ENCODE results near the gene HOXD10.

The HOXD10 gene

DNA sequence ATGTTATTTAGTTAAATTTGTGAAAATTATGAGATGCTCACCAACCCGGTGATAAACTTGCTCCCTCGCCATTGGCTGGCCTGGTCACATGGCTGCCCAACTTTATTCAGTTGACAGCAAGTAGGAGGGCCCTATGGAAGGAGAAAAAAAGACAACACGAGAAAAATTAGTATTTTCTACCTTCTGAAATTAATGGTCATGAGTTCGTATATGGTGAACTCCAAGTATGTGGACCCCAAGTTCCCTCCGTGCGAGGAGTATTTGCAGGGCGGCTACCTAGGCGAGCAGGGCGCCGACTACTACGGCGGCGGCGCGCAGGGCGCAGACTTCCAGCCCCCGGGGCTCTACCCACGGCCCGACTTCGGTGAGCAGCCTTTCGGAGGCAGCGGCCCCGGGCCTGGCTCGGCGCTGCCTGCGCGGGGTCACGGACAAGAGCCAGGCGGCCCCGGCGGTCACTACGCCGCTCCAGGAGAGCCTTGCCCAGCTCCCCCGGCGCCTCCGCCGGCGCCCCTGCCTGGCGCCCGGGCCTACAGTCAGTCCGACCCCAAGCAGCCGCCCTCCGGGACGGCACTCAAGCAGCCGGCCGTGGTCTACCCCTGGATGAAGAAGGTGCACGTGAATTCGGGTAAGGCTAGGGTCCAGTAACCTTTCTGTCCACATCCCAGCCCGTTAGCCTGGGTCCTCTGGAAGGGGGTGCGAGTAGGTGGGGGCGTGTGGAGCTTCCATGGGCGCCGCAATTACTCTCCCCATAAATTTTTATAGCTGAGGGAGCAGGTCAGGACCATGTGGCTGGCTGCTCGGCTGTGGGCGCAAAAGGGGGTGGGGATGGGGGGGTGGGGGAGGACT is 35.1 kb downstream of the HOXD10 start, which contains the start of gene HOXD4:
TSS of gene HOXD4 (plus strand) at position 109 of the 846 bp plus-strand sequence. CDS start at position 193, 84 bp downstream.
- no peak for DNase-seq (ENCODE audit: low spot score)

GRCh38 chr2:176152350-176153181 is 36.0 kb downstream of the HOXD10 start:
- no peak for DNase-seq (ENCODE audit: low spot score)

DNA sequence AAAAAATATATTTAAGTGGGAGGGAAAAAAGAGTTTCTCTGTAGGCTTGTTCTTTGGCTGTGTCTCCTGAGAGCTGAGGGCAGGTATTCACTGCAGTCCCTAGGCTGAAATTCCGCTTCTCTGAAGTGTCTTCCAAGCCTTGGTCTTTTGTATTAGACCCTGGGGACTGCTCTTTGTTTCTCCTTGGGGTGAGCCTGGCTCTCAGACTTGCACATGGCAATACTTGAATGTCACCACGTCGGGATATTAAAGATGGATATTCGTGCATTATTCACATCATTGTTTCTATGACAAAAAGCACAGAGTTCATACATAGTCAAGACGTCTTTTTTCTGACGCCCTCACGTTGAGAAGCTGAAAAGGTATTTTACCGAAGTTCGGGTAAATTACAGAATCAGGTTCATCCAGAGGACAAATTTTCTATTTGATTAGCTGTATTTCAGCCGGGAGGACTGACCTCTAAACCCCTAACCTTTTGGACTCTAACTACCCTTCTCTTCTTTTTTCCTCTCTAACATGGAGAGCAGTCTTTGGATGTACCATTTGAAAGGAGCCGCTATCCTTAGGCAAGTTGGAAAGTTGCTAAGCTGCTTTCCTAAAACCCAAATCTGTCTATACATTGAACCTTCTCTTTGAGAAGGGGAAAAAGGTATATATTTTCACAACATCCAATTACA is 38.1 kb downstream of the HOXD10 start:
- DNase-seq (ENCODE audit: low spot score) = no peak

GRCh38 chr2:176155356-176156044 is 38.9 kb downstream of the HOXD10 start:
- DNase-seq (ENCODE audit: low spot score) = no peak

DNA sequence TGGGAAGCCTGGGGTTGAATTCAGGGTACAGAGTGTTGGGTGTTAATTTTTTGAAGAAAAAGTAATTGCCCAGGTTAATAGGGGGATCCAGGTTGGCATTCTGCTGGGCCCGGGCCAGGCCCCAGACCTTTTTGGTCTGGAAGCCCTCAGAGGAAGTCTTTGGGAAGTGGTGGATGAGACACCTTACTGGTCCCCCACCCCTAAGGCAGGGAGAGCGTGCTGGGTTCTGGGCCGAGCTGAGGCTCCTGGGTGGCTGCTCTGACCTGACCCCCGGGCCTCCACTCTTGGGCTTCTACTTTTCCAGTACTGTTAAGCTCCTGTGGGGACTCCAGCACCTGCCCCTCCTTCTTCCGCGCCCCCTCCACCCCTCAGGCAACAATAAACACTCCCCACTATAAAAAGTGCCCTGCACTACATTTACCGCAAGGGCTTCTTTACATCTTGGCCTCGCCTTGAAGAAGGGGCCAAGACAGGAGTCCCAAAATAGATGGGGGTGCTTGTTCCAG is 39.8 kb downstream of the HOXD10 start:
- DNase-seq (ENCODE audit: low spot score) = no peak

DNA sequence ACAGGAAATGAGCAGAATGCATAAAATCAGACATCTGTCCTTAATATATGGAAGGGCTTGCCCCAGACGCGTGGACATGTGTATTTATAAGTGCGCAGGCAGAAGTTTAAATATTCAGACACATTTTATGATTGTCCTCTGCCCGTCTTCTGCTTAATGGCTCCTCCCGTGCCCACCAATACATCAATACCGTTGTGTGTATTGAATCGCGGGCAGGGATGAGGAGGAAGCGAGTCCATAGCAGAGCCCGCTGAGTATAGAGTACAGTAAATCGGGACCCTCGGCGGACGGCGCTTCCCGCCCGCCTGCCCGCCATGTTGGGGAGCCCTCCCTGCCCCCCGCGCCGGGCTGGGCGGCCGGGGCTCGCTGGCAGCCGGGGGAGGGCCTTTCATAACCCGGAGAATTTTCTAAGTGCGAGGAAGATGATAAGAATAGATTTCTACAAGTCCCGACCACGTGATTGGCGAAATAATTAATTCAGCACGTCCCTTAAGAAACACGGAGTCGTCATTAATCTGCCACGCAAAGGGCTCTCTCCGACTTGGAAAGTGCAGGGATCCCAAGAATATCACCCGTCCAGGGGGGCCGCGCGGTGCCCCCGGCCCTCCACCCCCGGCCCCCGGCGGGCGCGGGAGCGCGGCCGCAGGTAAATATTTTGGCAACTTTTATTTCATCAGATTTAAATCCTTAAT is 40.4 kb downstream of the HOXD10 start, which contains the start of gene HOXD3:
TSS of gene HOXD3 (plus strand) at position 501 of the 692 bp plus-strand sequence. CDS start 11,808 bp downstream, outside the sequence.
- DNase-seq (ENCODE audit: low spot score) = peak; percentile 54

GRCh38 chr2:176157499-176158185 is 41.1 kb downstream of the HOXD10 start:
- peak; percentile 37 for DNase-seq (ENCODE audit: low spot score)

DNA sequence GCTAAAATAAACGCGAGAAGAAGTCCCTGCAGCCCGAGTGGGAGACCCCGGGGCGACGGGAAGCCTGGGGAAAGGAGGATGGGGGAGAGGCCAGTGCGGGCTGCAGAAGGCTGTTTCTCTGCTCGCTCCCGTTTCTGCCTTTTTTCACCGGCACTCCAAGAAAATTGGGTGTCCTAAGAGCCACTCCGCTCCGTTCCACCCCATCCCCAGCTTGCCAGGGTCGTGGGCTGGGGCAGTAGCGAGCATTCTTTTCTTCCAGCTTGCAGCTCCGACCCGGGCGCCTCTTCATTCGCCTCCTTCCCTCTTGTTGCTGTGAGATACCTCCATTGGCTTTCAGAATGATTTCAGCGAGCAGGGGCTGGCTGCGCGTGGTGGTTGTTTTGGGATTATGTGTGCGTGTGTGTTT is 41.6 kb downstream of the HOXD10 start:
- DNase-seq (ENCODE audit: low spot score) = no peak

GRCh38 chr2:176158855-176159662 is 42.5 kb downstream of the HOXD10 start:
- DNase-seq (ENCODE audit: low spot score) = no peak

GRCh38 chr2:176159663-176160250 is 43.2 kb downstream of the HOXD10 start:
- no peak for DNase-seq (ENCODE audit: low spot score)

DNA sequence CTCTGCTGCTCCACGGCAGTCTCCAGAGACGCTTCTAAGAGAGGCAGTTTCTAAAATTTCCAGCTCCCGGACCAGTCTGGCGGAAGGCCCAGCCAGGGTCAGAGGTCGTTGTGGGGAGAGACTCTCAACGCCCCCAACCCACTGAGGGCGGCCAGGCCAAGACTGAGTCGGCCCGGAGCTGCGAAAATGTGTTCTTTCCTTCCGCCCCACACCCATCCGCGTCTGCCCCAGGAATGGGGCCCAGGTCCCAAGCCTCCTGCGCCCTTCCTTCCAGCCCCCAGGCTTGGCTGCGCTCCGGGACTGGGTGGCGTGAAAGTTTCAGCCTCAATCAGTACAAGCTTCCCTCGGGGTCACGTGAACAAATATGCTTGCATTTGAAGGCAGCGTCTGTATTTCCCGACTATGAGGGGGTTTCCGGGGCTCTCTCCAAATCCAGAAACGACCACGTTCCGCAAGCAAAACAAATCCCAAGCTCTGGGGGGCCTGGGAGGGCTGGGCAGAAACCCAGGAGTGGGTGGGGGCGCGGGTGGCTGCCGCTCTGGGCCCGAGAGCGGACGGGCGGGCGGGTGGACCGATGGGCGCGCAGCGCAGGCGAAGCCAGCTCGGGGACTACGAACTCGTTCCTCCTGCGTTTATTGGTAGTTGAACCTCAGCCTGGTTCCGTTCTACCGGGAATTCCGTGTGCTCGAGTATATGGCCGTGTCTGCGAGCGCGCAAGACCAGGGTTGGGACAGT is 43.8 kb downstream of the HOXD10 start:
- DNase-seq (ENCODE audit: low spot score) = no peak

DNA sequence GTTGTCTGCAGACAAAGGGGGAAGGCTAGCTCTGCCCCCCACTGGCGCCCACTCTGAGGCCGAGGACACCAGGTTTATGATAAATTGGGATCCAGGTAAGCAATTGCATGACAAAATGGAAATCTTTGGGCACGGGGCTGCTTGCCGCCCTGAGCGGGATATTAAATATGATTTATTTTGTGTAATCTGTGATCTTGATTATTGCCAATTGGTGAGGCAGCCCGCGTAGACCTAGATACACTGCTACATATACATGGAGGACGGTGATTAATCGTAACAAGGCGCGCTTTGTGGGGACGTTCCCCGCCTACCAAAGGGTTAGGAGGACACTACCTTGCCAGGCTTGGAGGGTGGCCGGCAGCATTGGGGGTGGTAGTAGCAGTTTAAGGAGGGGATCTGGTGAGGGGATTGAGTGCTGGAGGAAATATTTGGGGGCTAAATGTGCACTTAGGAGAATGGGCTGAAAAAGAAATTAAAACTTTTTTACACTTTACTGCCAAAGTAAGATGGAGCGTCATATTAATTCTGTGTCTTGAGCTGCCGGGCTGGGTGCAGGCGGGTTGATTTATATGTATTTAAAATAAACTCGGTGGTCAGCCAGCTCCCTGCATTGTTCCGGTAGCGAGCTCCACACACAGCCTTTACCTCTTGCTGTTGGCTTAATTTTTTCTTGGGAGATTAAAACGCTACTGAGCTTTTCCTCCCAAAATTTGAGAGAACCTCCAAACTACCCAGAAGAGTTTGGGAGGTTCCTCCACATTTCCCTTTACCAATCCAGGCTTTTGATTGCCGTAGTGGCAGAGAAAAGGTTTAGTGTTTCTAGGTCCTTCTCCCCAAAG is 44.6 kb downstream of the HOXD10 start:
- no peak for DNase-seq (ENCODE audit: low spot score)

- DNase-seq (ENCODE audit: low spot score) = peak; percentile 81
These were observed 45.4 kb downstream of the HOXD10 start for GRCh38 chr2:176161825-176162626.

- DNase-seq (ENCODE audit: low spot score) = no peak
These were observed 46.5 kb downstream of the HOXD10 start for GRCh38 chr2:176162911-176163671.

GRCh38 chr2:176163672-176164056 is 47.1 kb downstream of the HOXD10 start:
- DNase-seq (ENCODE audit: low spot score) = no peak

DNA sequence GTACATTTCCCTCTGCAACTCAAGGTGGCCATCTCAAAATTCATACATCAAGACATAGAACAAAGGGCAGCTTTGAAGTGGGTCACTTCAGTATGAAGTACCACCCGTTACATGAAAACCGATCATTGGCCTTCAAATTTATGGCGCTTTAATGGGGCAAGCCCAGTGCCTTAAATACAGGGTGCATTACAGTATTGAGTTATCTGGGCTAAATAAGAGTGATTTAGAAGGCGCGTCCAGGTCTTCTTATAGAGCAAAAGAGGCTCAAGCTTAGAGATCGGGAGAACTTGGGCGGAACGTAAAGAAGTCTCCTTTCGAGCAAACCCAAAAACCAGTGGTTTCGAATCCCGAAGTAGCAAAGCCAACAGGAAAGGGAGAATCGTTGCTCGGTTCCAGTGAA is 47.6 kb downstream of the HOXD10 start:
- no peak for DNase-seq (ENCODE audit: low spot score)

All from GM03348 (cell line).